Astrocyte (in vitro differentiated cells and primary cell): ENCODE results near the gene CDX1. TPM values are rescaled to one million over a fixed set of nuclear protein-coding genes. Genes with fewer than 3 reads are reported as not detected.

Experiments used
- DNase-seq: peaks from one replicate; pipeline ENCODE4 v3.0.0-alpha.2; 2010; ENCODE audit warnings: low read depth
- FAIRE-seq: peaks from 2 replicates; lab custom pipeline; 2011; peaks lifted over from hg19 to GRCh38; lab: Jason Lieb, UNC
- H2AFZ ChIP-seq: 2 replicates; pipeline ENCODE4 v1.6.0; 2012; ENCODE audit warnings: low read depth, low read length, inconsistent platforms
- H3K27ac ChIP-seq: 2 replicates; pipeline ENCODE4 v1.5.1; 2011; ENCODE audit warnings: low read depth, low read length, inconsistent platforms
- H3K27me3 ChIP-seq: 2 replicates; pipeline ENCODE4 v1.6.0; 2011; ENCODE audit warnings: low read length, inconsistent platforms; ENCODE audit not compliant: insufficient read depth
- H3K36me3 ChIP-seq: 2 replicates; pipeline ENCODE4 v1.5.1; 2011; ENCODE audit warnings: low read length, inconsistent platforms; ENCODE audit not compliant: insufficient read depth
- H3K4me1 ChIP-seq: 2 replicates; pipeline ENCODE4 v1.5.1; 2011; ENCODE audit warnings: low read length, inconsistent platforms; ENCODE audit not compliant: insufficient read depth
- H3K4me2 ChIP-seq: 2 replicates; pipeline ENCODE4 v1.6.0; 2012; ENCODE audit warnings: low read length, inconsistent platforms
- H3K4me3 ChIP-seq: 2 replicates; pipeline ENCODE4 v1.5.1; 2011; ENCODE audit warnings: low read depth, mild to moderate bottlenecking, low read length, inconsistent platforms; ENCODE audit not compliant: insufficient read depth
- H3K79me2 ChIP-seq: 2 replicates; pipeline ENCODE4 v1.6.0; 2012; ENCODE audit warnings: mild to moderate bottlenecking, low read length, inconsistent platforms; ENCODE audit not compliant: insufficient read depth
- H3K9ac ChIP-seq: 2 replicates; pipeline ENCODE4 v1.6.0; 2012; ENCODE audit warnings: mild to moderate bottlenecking, low read length, inconsistent platforms
- H3K9me3 ChIP-seq: 2 replicates; pipeline ENCODE4 v1.5.1; 2012; ENCODE audit warnings: low read depth, mild to moderate bottlenecking, low read length, inconsistent platforms; ENCODE audit not compliant: insufficient read depth
- H4K20me1 ChIP-seq: 2 replicates; pipeline ENCODE4 v1.6.0; 2012; ENCODE audit warnings: low read length, inconsistent platforms; ENCODE audit not compliant: insufficient read depth
- H3K27ac Mint-ChIP-seq: one replicate; pipeline ENCODE4 v1.8.0; 2021; ENCODE audit warnings: mild to moderate bottlenecking, mixed read lengths; ENCODE audit not compliant: unreplicated experiment
- H3K27me3 Mint-ChIP-seq: one replicate; pipeline ENCODE4 v1.8.0; 2021; ENCODE audit warnings: low read depth, mixed read lengths; ENCODE audit not compliant: unreplicated experiment
- H3K36me3 Mint-ChIP-seq: one replicate; pipeline ENCODE4 v1.8.0; 2021; ENCODE audit warnings: low read depth, mixed read lengths; ENCODE audit not compliant: unreplicated experiment
- H3K4me1 Mint-ChIP-seq: one replicate; pipeline ENCODE4 v1.8.0; 2021; ENCODE audit warnings: low read depth, mixed read lengths; ENCODE audit not compliant: unreplicated experiment
- H3K4me3 Mint-ChIP-seq: one replicate; pipeline ENCODE4 v1.8.0; 2021; ENCODE audit warnings: mild to moderate bottlenecking, moderate library complexity, mixed read lengths; ENCODE audit not compliant: unreplicated experiment
- H3K9me3 Mint-ChIP-seq: one replicate; pipeline ENCODE4 v1.8.0; 2021; ENCODE audit warnings: mild to moderate bottlenecking, mixed read lengths; ENCODE audit not compliant: unreplicated experiment
- CTCF ChIP-seq: IDR thresholded peaks from 2 replicates; pipeline ENCODE4 v1.5.1; 2011; ENCODE audit warnings: low read depth, mild to moderate bottlenecking, inconsistent platforms, low read length, moderate library complexity; ENCODE audit not compliant: insufficient read depth
- EZH2 ChIP-seq: IDR thresholded peaks from 2 replicates; pipeline ENCODE4 v1.6.1; 2012; ENCODE audit warnings: mild to moderate bottlenecking, low read length, inconsistent platforms; ENCODE audit not compliant: insufficient read depth
- total RNA-seq: library from RNA; stranded (reverse); gene quantifications from 2 replicates; pipeline ENCODE4 v1.2.1, GENCODE V29; 2021

Gene CDX1
- total RNA-seq, 1 donor from 2014 or later: not detected

GRCh38 chr5:150161242-150162141 lies 5.1 kb upstream of the CDX1 start:
- no peak for FAIRE-seq

DNA sequence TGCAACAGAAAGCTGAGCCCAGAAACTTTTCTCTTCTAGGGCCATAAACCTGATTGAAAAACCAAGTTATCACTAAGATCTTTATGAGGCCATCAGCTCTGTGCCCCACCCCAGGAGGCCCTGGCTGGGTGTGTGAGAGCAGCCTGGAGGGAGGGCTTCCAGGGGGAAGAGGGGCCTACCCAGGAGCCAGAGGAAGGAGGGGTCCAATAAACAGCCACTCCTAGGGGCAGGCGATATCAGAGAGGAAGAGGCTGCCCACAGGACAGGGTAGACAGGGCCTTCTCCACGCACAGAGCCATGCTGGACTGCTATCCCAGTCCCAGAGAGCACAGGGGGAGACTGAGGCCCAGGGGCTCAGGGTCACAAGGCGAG lies 4.5 kb upstream of the CDX1 start:
- no peak overlapping the region for H2AFZ ChIP-seq
- H3K4me3 ChIP-seq: no peak overlapping the region
- Mint-ChIP-seq H3K27me3 (peaks cover 14% of the 10 kb centered on the region), H3K27ac (no peak overlapping the region), H3K9me3 (no peaks in the 10 kb centered on the region), H3K4me1 (peaks cover 20% of the 10 kb centered on the region), H3K4me3 (no peak overlapping the region), H3K36me3 (no peaks in the 10 kb centered on the region)
- no peaks in the 10 kb centered on the region for H3K36me3 ChIP-seq
- H3K27me3 ChIP-seq: no peaks in the 10 kb centered on the region
- no peaks in the 10 kb centered on the region for H4K20me1 ChIP-seq
- no peaks in the 10 kb centered on the region for H3K79me2 ChIP-seq
- no peak overlapping the region for H3K4me2 ChIP-seq
- H3K9ac ChIP-seq: no peak overlapping the region
- H3K9me3 ChIP-seq: no peaks in the 10 kb centered on the region
- H3K27ac ChIP-seq: no peak overlapping the region
- no peak for DNase-seq
- H3K4me1 ChIP-seq: peaks cover 33% of the 10 kb centered on the region
- no peak for TF ChIP-seq EZH2
- TF ChIP-seq CTCF: no peak
- FAIRE-seq: no peak

More at GRCh38 chr5:150161242-150162141, 5.1 kb upstream of the CDX1 start:
- H3K4me2 ChIP-seq: no peak overlapping the region
- no peaks in the 10 kb centered on the region for H3K9me3 ChIP-seq
- no peaks in the 10 kb centered on the region for H3K27me3 ChIP-seq
- H3K4me1 ChIP-seq: peaks cover 33% of the 10 kb centered on the region
- H3K36me3 ChIP-seq: no peaks in the 10 kb centered on the region
- H3K4me3 ChIP-seq: no peak overlapping the region
- no peaks in the 10 kb centered on the region for H3K79me2 ChIP-seq
- no peak overlapping the region for H3K4me3 Mint-ChIP-seq
- peak; percentile 89 for TF ChIP-seq CTCF
- no peak for TF ChIP-seq EZH2
- peak overlapping the region; percentile 55 for H2AFZ ChIP-seq
- peaks cover 20% of the 10 kb centered on the region for H3K4me1 Mint-ChIP-seq
- DNase-seq: no peak
- H3K9me3 Mint-ChIP-seq: no peaks in the 10 kb centered on the region
- no peaks in the 10 kb centered on the region for H4K20me1 ChIP-seq
- no peaks in the 10 kb centered on the region for H3K36me3 Mint-ChIP-seq
- H3K27ac ChIP-seq: no peak overlapping the region
- H3K9ac ChIP-seq: peak overlapping the region; percentile 68
- peak overlapping the region; percentile 47 for H3K27ac Mint-ChIP-seq
- peaks cover 14% of the 10 kb centered on the region for H3K27me3 Mint-ChIP-seq

GRCh38 chr5:150163035-150163434 lies 3.5 kb upstream of the CDX1 start:
- H3K27me3 Mint-ChIP-seq: peaks cover 23% of the 10 kb centered on the region
- no peaks in the 10 kb centered on the region for H3K9me3 ChIP-seq
- peaks cover 16% of the 10 kb centered on the region for H3K4me1 Mint-ChIP-seq
- H3K27ac ChIP-seq: no peak overlapping the region
- H3K4me2 ChIP-seq: no peak overlapping the region
- H3K36me3 Mint-ChIP-seq: no peaks in the 10 kb centered on the region
- FAIRE-seq (no peak), DNase-seq (no peak)
- H3K9me3 Mint-ChIP-seq: no peaks in the 10 kb centered on the region
- no peak overlapping the region for H3K4me3 ChIP-seq
- no peak overlapping the region for H3K9ac ChIP-seq
- H2AFZ ChIP-seq: no peak overlapping the region
- H3K4me3 Mint-ChIP-seq: no peak overlapping the region
- H3K36me3 ChIP-seq: no peaks in the 10 kb centered on the region
- H3K4me1 ChIP-seq: peaks cover 30% of the 10 kb centered on the region
- H3K27ac Mint-ChIP-seq: no peak overlapping the region
- TF ChIP-seq EZH2 (no peak), CTCF (no peak)
- H3K27me3 ChIP-seq: peaks cover 4% of the 10 kb centered on the region
- H3K79me2 ChIP-seq: no peaks in the 10 kb centered on the region
- no peaks in the 10 kb centered on the region for H4K20me1 ChIP-seq
